GM12891 (cell line): ENCODE data around the gene ACSS2.

Experiments
- POLR2A ChIP-seq: IDR thresholded peaks from 2 replicates; pipeline ENCODE4 v1.6.1; 2011; ENCODE audit warnings: low read depth, low read length, control low read depth
- POLR2AphosphoS5 ChIP-seq: IDR thresholded peaks from 2 replicates; pipeline ENCODE4 v1.6.1; 2011; ENCODE audit warnings: low read depth, low read length, control low read depth
- SPI1 ChIP-seq: IDR thresholded peaks from 2 replicates; pipeline ENCODE4 v1.6.1; 2011; ENCODE audit warnings: low read depth, low read length, control low read depth

DNA sequence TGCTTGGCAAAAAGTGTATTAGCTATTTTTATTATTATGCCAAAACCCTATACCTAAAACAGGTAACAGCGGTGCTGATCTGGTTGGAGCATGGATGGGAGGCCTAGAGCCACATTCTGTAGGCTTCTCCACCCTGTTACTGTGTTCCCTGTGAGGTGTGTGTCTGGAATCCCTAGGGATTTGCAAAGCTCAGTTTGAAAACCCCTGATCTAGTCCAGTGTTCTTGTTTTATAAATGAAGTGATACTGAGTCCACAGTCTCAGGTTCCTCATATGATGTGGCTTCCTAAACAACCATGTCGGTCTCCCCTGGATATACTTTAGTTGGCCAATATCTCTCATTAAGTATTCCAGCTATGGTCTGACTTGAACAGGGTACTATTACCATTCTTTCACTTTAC is 16.3 kb downstream of the ACSS2 start:
- TF ChIP-seq POLR2A (no peak), POLR2AphosphoS5 (no peak), SPI1 (no peak)
